GM21619 (cell line): ENCODE measurements around the gene SYNGR3.
"Not testable (repeated sequence)": the region's sequence is repeated elsewhere in the genome, so short reads cannot be mapped to it uniquely, and the experiment has no call there.

Source experiments
- ATAC-seq: cut with Tn5 transposase; IDR thresholded peaks from one replicate; pipeline ENCODE4 v1.9.1; 2021; ENCODE audit not compliant: unreplicated experiment

Gene SYNGR3

GRCh38 chr16:1959269-1960039, 30.3 kb upstream of the SYNGR3 start, which contains the start of gene NDUFB10:
Gene NDUFB10 (plus strand): TSS chr16:1959538. CDS start chr16:1959625, 87 bp downstream.
- ATAC-seq: peak; percentile 79

- no peak for ATAC-seq
Observed at GRCh38 chr16:1960665-1961630, 28.8 kb upstream of the SYNGR3 start.

DNA sequence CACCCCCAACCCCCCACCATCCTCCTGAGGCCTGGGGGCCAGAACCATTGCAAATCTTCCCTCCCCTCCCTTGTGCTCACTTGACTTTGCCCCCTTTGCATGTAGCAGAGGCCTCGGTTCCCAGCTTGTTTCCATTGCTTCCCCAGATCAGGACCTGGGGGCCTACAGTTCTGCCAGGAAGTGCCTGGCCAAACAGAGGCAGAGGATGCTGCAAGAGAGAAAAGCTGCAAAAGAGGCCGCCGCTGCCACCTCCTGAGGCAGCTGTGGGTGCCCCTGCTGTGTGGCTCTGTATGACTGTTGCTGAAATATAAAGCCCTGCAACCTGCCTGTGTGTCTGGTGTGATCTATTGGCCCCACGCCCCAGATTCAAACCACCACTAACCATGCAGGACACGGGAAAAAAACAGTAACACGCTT, 28.1 kb upstream of the SYNGR3 start:
- no peak for ATAC-seq

- ATAC-seq: not testable (repeated sequence)
Observed at GRCh38 chr16:1962161-1963153, 27.3 kb upstream of the SYNGR3 start.

GRCh38 chr16:1963806-1964505, 25.8 kb upstream of the SYNGR3 start:
- ATAC-seq: peak; percentile 9

GRCh38 chr16:1964506-1965395, 25.0 kb upstream of the SYNGR3 start, which contains the start of gene RPS2:
Gene RPS2 (minus strand): TSS chr16:1964826. CDS start chr16:1964625, 201 bp downstream.
- ATAC-seq: peak; percentile 68

- no peak for ATAC-seq
Observed at GRCh38 chr16:1965396-1966001, 24.3 kb upstream of the SYNGR3 start.

DNA sequence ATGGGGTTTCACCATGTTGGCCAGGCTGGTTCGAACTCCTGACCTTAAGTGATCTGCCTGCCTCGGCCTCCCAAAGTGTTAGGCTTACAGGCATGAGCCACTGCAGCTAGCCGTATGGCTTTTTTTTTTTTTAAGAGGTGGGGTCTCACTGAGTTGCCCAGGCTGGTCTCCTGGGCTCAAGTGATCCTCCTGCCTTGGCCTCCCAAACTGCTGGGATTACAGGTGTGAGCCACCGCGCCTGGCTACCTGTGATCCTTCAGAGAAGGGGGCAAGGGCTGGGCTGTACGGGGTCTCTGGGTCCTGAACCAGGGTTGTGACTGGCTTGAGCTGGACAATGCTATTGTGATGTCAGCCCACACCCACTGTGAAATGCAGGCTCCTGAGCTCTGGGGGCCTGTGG, 23.3 kb upstream of the SYNGR3 start, which contains the start of gene RNF151:
RNF151 (plus strand) TSS at position 397 of the 400 bp plus-strand sequence. CDS start 26 bp downstream, outside the sequence.
- ATAC-seq: no peak

DNA sequence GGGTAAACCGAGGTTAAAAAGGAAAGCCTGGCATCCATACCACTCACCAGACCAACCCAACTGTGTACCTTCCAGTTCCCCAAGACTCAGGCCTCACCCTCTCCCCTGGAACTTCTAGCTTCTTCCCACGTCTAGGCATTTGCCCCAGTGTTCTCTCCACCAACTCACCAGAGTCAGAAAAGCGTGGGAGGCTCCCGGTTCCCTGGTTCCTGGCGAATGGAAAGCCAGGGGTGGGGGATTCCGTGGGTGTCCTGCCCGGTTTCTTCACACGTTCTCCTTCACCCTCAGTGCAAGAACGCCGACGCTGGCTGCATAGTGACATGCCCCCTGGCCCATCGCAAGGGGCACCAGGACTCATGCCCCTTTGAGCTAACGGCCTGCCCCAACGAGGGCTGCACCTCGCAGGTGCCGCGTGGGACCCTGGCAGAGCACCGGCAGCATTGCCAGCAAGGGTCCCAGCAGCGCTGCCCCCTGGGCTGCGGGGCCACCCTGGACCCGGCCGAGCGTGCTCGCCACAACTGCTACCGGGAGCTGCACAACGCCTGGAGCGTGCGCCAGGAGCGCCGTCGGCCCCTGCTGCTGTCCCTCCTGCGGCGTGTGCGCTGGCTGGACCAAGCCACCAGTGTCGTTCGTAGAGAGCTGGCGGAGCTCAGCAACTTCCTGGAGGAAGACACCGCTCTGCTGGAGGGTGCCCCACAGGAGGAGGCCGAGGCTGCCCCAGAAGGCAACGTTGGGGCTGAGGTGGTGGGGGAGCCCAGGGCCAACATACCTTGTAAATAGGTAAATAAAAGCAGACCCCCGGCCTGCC, 21.4 kb upstream of the SYNGR3 start:
- no peak for ATAC-seq

DNA sequence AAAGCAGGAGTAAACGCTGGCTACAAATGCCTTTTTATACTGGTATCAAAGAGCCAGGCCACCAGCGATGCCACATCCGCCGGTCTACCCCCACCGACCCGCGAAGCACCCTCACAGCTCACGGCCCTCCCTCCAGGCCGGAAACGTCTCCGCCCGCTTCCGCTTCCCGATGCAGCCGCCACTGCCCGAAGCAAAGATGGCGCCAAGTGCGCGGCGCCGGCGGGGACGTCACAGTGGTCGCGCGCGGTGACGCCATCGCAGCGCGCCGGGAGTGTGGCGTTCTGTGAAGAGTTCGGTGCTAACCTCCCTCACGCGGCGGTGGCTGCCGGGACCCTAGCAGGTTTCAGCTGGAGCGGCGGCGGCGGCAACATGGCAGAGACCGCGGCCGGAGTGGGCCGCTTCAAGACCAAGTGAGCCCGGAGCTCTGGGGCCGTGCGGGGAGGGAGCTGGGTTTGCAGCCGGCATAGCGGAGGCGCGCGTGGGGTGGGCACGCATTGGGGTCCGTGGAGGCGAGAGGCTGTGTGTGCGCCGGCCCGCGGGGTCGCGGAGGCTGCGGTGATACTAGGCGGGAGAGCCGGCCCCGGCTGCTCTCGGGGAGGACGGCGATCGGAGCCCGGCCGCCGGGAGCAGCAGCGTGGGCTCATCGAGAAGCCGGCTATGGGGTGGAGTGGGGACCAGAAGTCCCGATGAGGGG, 17.8 kb upstream of the SYNGR3 start, which contains the start of gene TBL3:
TBL3 (plus strand) TSS at position 258 of the 694 bp plus-strand sequence; CDS start at position 370, 112 bp downstream.
- ATAC-seq: peak; percentile 74

- ATAC-seq: no peak
Observed at GRCh38 chr16:1972490-1972877, 17.3 kb upstream of the SYNGR3 start.

- no peak for ATAC-seq
Observed at GRCh38 chr16:1973461-1974156, 16.2 kb upstream of the SYNGR3 start.

DNA sequence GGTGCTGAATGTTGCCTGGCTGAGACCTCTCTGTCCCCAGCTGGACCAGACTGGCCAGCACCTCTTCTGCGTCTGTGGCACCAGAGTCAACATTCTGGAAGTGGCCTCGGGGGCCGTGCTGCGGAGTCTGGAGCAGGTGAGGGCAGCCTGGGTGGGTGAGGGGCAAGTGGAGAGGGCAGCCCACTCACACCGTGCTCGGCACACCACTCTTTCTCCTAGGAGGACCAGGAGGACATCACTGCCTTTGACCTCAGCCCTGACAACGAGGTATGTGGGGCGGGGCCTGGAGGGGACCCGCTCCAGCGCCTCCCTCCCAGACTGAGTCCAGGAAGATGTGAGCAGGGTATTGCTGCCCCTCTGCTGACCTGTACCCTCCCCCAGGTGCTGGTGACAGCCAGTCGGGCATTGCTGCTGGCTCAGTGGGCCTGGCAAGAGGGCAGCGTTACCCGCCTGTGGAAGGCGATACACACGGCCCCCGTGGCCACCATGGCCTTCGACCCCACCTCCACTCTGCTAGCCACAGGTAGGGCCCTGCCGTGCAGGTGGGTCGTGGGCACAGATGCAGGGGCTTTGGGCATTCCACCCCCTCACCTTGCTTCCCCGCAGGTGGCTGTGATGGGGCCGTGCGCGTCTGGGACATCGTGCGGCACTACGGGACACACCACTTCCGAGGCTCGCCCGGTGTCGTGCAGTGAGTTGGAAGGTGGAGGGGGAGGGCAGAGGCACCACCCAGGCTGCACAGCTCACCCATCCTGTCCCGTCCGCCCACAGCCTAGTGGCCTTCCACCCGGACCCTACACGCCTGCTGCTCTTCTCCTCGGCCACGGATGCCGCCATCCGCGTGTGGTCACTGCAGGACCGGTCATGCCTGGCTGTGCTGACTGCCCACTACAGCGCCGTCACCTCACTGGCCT, 15.4 kb upstream of the SYNGR3 start:
- no peak for ATAC-seq

DNA sequence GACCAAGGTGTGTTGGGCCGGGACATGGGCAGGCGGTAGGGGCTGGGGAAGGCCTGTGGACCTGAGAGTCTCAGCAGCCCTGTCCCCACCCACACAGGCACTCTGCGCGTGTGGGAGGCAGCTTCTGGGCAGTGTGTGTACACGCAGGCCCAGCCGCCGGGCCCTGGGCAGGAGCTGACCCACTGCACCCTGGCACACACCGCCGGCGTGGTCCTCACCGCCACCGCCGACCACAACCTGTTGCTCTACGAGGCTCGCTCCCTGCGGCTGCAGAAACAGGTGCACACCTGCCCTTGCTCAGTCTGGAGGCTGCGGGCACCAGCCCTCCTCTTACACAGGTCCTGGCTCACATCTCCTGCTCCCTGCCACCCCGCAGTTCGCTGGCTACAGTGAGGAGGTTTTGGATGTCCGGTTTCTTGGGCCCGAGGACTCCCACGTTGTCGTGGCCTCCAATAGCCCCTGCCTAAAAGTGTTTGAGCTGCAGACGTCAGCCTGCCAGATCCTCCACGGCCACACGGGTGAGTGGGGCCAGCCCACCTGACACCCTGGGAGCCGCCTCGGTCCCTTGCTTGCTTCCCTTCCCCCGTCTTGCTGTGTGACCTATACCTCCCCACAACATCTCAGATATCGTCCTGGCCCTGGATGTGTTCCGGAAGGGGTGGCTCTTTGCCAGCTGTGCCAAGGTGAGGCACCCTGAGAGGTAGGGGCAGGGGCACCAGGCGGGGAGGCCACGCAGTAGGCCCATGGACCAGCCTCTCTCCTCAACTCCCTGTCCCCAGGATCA, 14.1 kb upstream of the SYNGR3 start:
- ATAC-seq: no peak
